Heart left ventricle (tissue), 13 donors: ENCODE measurements around the gene YDJC.

Experiments
- POLR2A ChIP-seq, 2 donors: fragments of 450-650 bp; IDR thresholded peaks; one replicate each; pipeline ENCODE4 v1.6.1; 2017; ENCODE audit warnings: antibody characterized with exemption in 2 of 2, mild to moderate bottlenecking in 2 of 2, moderate library complexity in 2 of 2
- TF ChIP-seq, protein P1 (sequence below), 12 donors: fragments of 200-600 bp; sonication (generic) in 4 of 12; IDR thresholded peaks; one replicate each; pipeline versions ENCODE4 v1.5.0 to v1.8.0; 2018 to 2022; ENCODE audit warnings: antibody characterized with exemption in 12 of 12, mild to moderate bottlenecking in 5 of 12
- donor health status: ischemic (EF 13 %, LVEDD 7.1; RV severe dilation, severe dysfunction).
- donor health status: DM: no; HTN: yes; CAD: no.
- donor health status: DM: no; HTN: no; CAD: no.
- donor health status: ischemic (EF 25% LVEDD 6.9; RV normal size, moderate dysfunction).
- donor health status: ischemic (EF 25% LVEDD 5.7; RV mildly dilated, moderate dysfunction).
- donor health status: ischemic (EF 35%, LVEDD 5.7; RV mildly dilated, moderate dysfunction).
- donor health status: nonischemic (EF 11% LVEDD 7.7; RV severe dilation, severe dysfunction).
- donor health status: DM: yes; HTN: yes; CAD: no.
- donor health status: PGD.
- donor health status: ischemic (EF 29% LVEDD 5.4; RV normal size, mild dysfunction).
- donor health status: nonischemic (EF 23%, LVEDD 6.1; RV moderate dilation, normal function).

DNA sequence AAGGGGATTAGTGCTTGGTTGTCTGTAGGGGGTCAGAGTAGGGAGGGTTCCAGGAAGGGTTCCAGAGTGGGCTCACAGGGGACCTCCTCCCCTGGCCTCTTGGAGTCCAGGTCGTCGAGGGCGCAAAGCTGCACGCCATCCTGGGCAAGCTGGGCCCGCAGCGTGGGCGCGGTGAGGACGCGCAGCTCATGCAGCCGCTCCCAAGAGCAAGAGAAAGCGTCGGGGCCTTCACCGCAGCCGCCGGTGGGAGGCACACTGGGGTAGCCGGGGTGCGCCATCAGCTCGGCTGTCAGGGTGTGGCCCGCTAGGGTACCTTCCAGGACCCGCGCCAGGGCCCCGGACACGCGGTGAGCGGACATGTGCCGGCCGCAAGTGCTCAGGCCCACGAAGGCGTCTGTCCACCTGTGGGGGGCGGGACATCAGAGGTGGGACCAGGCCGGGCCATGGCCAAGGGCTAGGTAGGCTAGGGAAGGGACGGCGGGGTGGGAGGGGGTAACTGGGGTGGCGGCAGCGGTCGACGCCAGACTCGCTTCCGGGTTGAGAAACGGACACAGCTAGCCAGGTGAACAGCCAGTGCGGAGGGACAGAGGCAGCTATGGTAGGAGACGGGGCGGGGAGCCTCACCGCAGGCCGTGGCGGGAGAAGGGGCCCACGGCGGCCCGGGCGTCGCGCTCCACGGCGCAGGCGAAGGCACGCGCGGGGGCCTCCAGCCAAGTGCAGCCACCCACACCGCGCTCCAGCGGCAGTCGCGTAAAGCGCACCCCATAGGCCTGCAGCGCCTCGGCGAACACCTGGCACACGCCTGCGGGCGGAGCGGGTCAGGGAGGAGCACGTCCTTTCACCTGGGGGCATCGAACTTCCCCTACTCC lies 1.2 kb downstream of the YDJC start:
- no peak for TF ChIP-seq POLR2A (IDR thresholded peaks at IDR 0.05)
- TF ChIP-seq, protein P1, sequence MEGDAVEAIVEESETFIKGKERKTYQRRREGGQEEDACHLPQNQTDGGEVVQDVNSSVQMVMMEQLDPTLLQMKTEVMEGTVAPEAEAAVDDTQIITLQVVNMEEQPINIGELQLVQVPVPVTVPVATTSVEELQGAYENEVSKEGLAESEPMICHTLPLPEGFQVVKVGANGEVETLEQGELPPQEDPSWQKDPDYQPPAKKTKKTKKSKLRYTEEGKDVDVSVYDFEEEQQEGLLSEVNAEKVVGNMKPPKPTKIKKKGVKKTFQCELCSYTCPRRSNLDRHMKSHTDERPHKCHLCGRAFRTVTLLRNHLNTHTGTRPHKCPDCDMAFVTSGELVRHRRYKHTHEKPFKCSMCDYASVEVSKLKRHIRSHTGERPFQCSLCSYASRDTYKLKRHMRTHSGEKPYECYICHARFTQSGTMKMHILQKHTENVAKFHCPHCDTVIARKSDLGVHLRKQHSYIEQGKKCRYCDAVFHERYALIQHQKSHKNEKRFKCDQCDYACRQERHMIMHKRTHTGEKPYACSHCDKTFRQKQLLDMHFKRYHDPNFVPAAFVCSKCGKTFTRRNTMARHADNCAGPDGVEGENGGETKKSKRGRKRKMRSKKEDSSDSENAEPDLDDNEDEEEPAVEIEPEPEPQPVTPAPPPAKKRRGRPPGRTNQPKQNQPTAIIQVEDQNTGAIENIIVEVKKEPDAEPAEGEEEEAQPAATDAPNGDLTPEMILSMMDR (IDR thresholded peaks at IDR 0.05) = no peak
